GM20431 (cell line): ENCODE measurements around the gene JAGN1.

Source experiments
- in situ Hi-C: fragments of 300-500 bp; cut with MseI, MboI; formaldehyde crosslinking; loops from one replicate; pipeline ENCODE4 v1.15.0; 2020; ENCODE audit warnings: low sequenced_read_pairs; ENCODE audit not compliant: unreplicated experiment

JAGN1 gene

DNA sequence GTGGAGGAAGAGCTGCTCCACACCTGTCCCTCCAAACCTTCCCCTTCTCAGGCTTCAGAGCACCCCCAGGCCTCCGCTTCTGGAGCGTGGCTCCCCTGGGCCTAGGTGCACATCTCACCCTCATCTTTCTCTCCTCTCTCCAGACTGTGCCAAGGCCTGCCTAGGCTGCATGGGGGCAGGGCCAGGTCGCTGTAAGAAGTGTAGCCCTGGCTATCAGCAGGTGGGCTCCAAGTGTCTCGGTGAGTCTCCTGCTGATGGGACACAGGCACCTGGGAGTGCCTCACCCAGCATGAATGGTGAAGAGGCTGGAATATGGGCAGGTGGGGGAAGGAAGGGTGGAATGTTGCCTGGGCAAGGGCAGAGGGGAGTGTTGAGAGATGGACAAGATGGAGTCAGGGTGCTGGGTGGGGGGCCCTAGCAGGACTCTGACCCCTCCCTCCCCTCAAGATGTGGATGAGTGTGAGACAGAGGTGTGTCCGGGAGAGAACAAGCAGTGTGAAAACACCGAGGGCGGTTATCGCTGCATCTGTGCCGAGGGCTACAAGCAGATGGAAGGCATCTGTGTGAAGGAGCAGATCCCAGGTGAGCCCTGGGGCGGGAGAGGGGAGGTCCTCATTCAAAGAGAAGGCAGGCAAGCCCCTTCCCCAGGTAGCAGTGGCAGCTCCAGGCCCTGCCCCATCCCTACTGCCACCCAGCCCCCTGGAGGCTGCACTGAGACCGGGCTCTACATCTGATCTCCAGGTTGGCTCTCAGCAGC lies 52.7 kb downstream of the JAGN1 start:
- in situ Hi-C loops: no loop called here
